Right atrium auricular region (tissue), 2 donors: ENCODE data around the gene EHMT2. TPM values are rescaled to one million over a fixed set of nuclear protein-coding genes. Genes with fewer than 3 reads are reported as not detected.

Source experiments
- DNase-seq: peaks from one replicate; pipeline ENCODE4 v3.0.0-alpha.2; 2019; ENCODE audit warnings: low spot score
- H3K27ac ChIP-seq, 2 donors: fragments of 200-600 bp; sonication (generic); 1 replicate in 1 of 2; 2 replicates in 1 of 2; pipeline ENCODE4 v1.5.1; 2016 to 2019
- H3K27me3 ChIP-seq, 2 donors: fragments of 200-600 bp; sonication (generic); one replicate each; pipeline versions ENCODE4 v1.5.1 to v1.6.0; 2017 to 2019
- H3K36me3 ChIP-seq: fragments of 200-600 bp; sonication (generic); one replicate; pipeline ENCODE4 v1.5.1; 2016
- H3K4me1 ChIP-seq, 2 donors: fragments of 200-600 bp; sonication (generic); one replicate each; pipeline versions ENCODE4 v1.5.1 to v1.6.0; 2017 to 2019
- H3K4me3 ChIP-seq, 2 donors: fragments of 200-600 bp; sonication (generic); 1 replicate in 1 of 2; 2 replicates in 1 of 2; pipeline ENCODE4 v1.5.1; 2017 to 2019; ENCODE audit warnings: mild to moderate bottlenecking in 1 of 2, moderate library complexity in 1 of 2
- H3K9me3 ChIP-seq, 2 donors: fragments of 200-600 bp; sonication (generic); one replicate each; pipeline ENCODE4 v1.5.1; 2019
- CTCF ChIP-seq, 2 donors: fragments of 200-600 bp; sonication (generic); IDR thresholded peaks; one replicate each; pipeline ENCODE4 v1.5.1; 2019; ENCODE audit warnings: antibody characterized with exemption in 2 of 2
- total RNA-seq, 2 donors: library from RNA; depleted of rRNA; stranded (reverse); fragments of >200 nt; gene quantifications; one replicate each; pipeline ENCODE4 v1.1.0, GENCODE V29; 2016

EHMT2 gene
- total RNA-seq, 2 donors from 2014 or later = 10.5 to 19.1 TPM

- peaks cover 0 to 10% of the 10 kb centered on the region in 2 donors for H3K4me1 ChIP-seq
- TF ChIP-seq CTCF (IDR thresholded peaks at IDR 0.05) = no peak
- H3K4me3 ChIP-seq = no peak overlapping the region
- no peaks in the 10 kb centered on the region for H3K9me3 ChIP-seq
- no peak overlapping the region for H3K27ac ChIP-seq
- DNase-seq = no peak
- peaks cover 37% of the 10 kb centered on the region for H3K36me3 ChIP-seq
- H3K27me3 ChIP-seq = no peaks in the 10 kb centered on the region
These were observed 4.7 kb downstream of the EHMT2 start for GRCh38 chr6:31892821-31893220.

GRCh38 chr6:31889331-31889972 lies 8.0 kb downstream of the EHMT2 start:
- no peaks in the 10 kb centered on the region for H3K9me3 ChIP-seq
- no peak overlapping the region for H3K27ac ChIP-seq
- H3K27me3 ChIP-seq = no peaks in the 10 kb centered on the region
- no peak for TF ChIP-seq CTCF (IDR thresholded peaks at IDR 0.05)
- no peak overlapping the region for H3K4me3 ChIP-seq
- DNase-seq = no peak
- H3K36me3 ChIP-seq = peaks cover 57% of the 10 kb centered on the region
- H3K4me1 ChIP-seq = no peaks in the 10 kb centered on the region

GRCh38 chr6:31888276-31889258 lies 8.9 kb downstream of the EHMT2 start:
- peak; percentile 63 to 70 for TF ChIP-seq CTCF (IDR thresholded peaks at IDR 0.05)
- Histone ChIP-seq H3K4me1 (no peaks in the 10 kb centered on the region), H3K27me3 (no peaks in the 10 kb centered on the region), H3K4me3 (no peak overlapping the region), H3K27ac (no peak overlapping the region), H3K36me3 (peaks cover 66% of the 10 kb centered on the region), H3K9me3 (no peaks in the 10 kb centered on the region)
- no peak for DNase-seq

GRCh38 chr6:31887173-31888007 lies 10.1 kb downstream of the EHMT2 start:
- Histone ChIP-seq H3K27ac (no peak overlapping the region), H3K4me3 (no peak overlapping the region), H3K36me3 (peaks cover 69% of the 10 kb centered on the region), H3K27me3 (no peaks in the 10 kb centered on the region), H3K4me1 (no peaks in the 10 kb centered on the region), H3K9me3 (no peaks in the 10 kb centered on the region)
- no peak for DNase-seq
- TF ChIP-seq CTCF (IDR thresholded peaks at IDR 0.05) = no peak

GRCh38 chr6:31886541-31886991 lies 10.9 kb downstream of the EHMT2 start:
- H3K36me3 ChIP-seq = peaks cover 69% of the 10 kb centered on the region

More at GRCh38 chr6:31886541-31886991, 10.9 kb downstream of the EHMT2 start:
- Histone ChIP-seq H3K9me3 (no peaks in the 10 kb centered on the region), H3K27me3 (no peaks in the 10 kb centered on the region), H3K4me1 (no peaks in the 10 kb centered on the region), H3K4me3 (no peak overlapping the region), H3K27ac (no peak overlapping the region)
- DNase-seq = no peak
- no peak for TF ChIP-seq CTCF (IDR thresholded peaks at IDR 0.05)
